ENCODE data around the gene ST8SIA1. TPM values are rescaled to one million over a fixed set of nuclear protein-coding genes. Genes with fewer than 3 reads are reported as not detected.

ST8SIA1 gene
- total RNA-seq, 1 experiment from 2014 or later: not detected

DNA sequence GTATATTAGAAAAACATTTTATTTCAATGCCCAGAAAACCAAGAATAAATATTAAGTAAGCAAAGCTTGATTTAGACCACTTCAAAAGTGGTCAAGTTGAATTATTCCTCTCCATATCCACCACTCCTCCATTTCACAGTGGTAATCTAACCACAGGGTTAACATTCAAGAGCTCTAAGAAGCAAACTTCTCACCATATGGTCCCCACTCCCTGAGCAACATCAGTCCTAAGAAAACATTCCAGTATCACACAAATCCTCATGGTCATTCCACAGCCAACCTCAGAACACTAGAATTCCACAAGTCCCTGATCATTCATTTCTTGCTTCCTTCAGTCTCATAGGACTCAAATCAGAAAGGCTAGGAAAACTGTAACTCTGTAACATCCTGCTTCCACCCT is 47.9 kb downstream of the ST8SIA1 start:
- H3K4me3 ChIP-seq (replicated peaks in 1 of 2; ENCODE audit: low read depth in 1 of 2, low read length in 2 of 2): no peak overlapping the region
- no peaks in the 10 kb centered on the region for H4K20me1 ChIP-seq (ENCODE audit: insufficient read depth)
- ChIA-PET POLR2A (no interaction called here), RAD21 (ENCODE audit: low non-redundant PET in 1 of 2, low total read pairs in 2 of 2, uncharacterized antibody in 2 of 2, unreplicated experiment in 2 of 2) (no interaction called here), CTCF (no interaction called here)
- no peaks in the 10 kb centered on the region for H3K79me2 ChIP-seq (ENCODE audit: insufficient read depth, low read length)
- no peak overlapping the region for H2AFZ ChIP-seq (ENCODE audit: low read depth, low read length, poor library complexity, severe bottlenecking)
- no peak overlapping the region for H3K27ac ChIP-seq (ENCODE audit: low read depth, low read length)
- no peaks in the 10 kb centered on the region for H3K9me3 ChIP-seq (ENCODE audit: control insufficient read depth in 1 of 2, insufficient read depth in 1 of 2, low read depth in 1 of 2, low read length in 2 of 2)
- DNase-seq (ENCODE audit: low read depth, low spot score) (no peak), ATAC-seq (no peak)
- H3K36me3 ChIP-seq (ENCODE audit: control insufficient read depth in 1 of 2, insufficient read depth in 2 of 2, low read length in 2 of 2): no peaks in the 10 kb centered on the region
- H3K4me2 ChIP-seq (ENCODE audit: low read length): no peak overlapping the region
- intact Hi-C loops (cut with micrococcal nuclease): no loop called here
- no peaks in the 10 kb centered on the region for H3K4me1 ChIP-seq (ENCODE audit: control insufficient read depth in 1 of 2, insufficient read depth in 2 of 2, low read length in 2 of 2)
- no TSS peak for BruUV-seq (replicated peaks)
- no peak overlapping the region for H3K9ac ChIP-seq (ENCODE audit: low read length)
- H3K9me2 ChIP-seq (ENCODE audit: insufficient read depth): no peaks in the 10 kb centered on the region
- no peak for TF ChIP-seq FOSL1 (IDR thresholded peaks at IDR 0.05; ENCODE audit: low read depth)
- no peak for TF ChIP-seq SIN3A (IDR thresholded peaks at IDR 0.05; ENCODE audit: low read depth)
- no peak for TF ChIP-seq ZBTB33 (IDR thresholded peaks at IDR 0.05; ENCODE audit: extremely low read depth, insufficient replicate concordance, low read length)
- TF ChIP-seq, protein P1, sequence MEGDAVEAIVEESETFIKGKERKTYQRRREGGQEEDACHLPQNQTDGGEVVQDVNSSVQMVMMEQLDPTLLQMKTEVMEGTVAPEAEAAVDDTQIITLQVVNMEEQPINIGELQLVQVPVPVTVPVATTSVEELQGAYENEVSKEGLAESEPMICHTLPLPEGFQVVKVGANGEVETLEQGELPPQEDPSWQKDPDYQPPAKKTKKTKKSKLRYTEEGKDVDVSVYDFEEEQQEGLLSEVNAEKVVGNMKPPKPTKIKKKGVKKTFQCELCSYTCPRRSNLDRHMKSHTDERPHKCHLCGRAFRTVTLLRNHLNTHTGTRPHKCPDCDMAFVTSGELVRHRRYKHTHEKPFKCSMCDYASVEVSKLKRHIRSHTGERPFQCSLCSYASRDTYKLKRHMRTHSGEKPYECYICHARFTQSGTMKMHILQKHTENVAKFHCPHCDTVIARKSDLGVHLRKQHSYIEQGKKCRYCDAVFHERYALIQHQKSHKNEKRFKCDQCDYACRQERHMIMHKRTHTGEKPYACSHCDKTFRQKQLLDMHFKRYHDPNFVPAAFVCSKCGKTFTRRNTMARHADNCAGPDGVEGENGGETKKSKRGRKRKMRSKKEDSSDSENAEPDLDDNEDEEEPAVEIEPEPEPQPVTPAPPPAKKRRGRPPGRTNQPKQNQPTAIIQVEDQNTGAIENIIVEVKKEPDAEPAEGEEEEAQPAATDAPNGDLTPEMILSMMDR (IDR thresholded peaks at IDR 0.05 in 2 of 3, conservative IDR thresholded peaks at IDR 0.05 in 1 of 3; ENCODE audit: borderline replicate concordance in 1 of 3, insufficient read depth in 1 of 3, low read depth in 2 of 3, low read length in 2 of 3): no peak
- TF ChIP-seq POLR2AphosphoS5 (IDR thresholded peaks at IDR 0.05; ENCODE audit: low read depth, low read length): no peak
- no peak for TF ChIP-seq EGR1 (IDR thresholded peaks at IDR 0.05; ENCODE audit: low read depth)
- no peak for TF ChIP-seq CBX3 (IDR thresholded peaks at IDR 0.05; ENCODE audit: low read depth)
- TF ChIP-seq EZH2phosphoT487 (IDR thresholded peaks at IDR 0.05; ENCODE audit: borderline replicate concordance): no peak
- no peak for TF ChIP-seq ZNF274 (IDR thresholded peaks at IDR 0.05; ENCODE audit: low read depth, low read length)
- no peak for TF ChIP-seq ATF3 (IDR thresholded peaks at IDR 0.05)
- TF ChIP-seq POLR2A (IDR thresholded peaks at IDR 0.05; ENCODE audit: borderline replicate concordance, extremely low read depth, insufficient read depth, insufficient read length): no peak
- TF ChIP-seq CEBPB (IDR thresholded peaks at IDR 0.05; ENCODE audit: low read depth): no peak
- TF ChIP-seq SRF (IDR thresholded peaks at IDR 0.05; ENCODE audit: low read depth): no peak
- TF ChIP-seq SP1 (IDR thresholded peaks at IDR 0.05; ENCODE audit: low read depth): no peak
- no peak for TF ChIP-seq TCF7L2 (IDR thresholded peaks at IDR 0.05; ENCODE audit: borderline replicate concordance, extremely low read depth, insufficient read depth, insufficient read length)
- TF ChIP-seq RAD21 (IDR thresholded peaks at IDR 0.05; ENCODE audit: low read depth): no peak
- TF ChIP-seq YY1 (IDR thresholded peaks at IDR 0.05; ENCODE audit: extremely low read depth, insufficient replicate concordance, low read depth, low read length): no peak
- TF ChIP-seq ELF1 (IDR thresholded peaks at IDR 0.05; ENCODE audit: borderline replicate concordance, low read depth): no peak
- TF ChIP-seq, protein P2, sequence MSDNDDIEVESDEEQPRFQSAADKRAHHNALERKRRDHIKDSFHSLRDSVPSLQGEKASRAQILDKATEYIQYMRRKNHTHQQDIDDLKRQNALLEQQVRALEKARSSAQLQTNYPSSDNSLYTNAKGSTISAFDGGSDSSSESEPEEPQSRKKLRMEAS (IDR thresholded peaks at IDR 0.05): no peak
- H3K27me3 ChIP-seq (ENCODE audit: insufficient read depth, low read length): peaks cover 7% of the 10 kb centered on the region
